ENCODE results near the gene CUEDC2. TPM values are rescaled to one million over a fixed set of nuclear protein-coding genes. Genes with fewer than 3 reads are reported as not detected.

CUEDC2 gene, protein sequence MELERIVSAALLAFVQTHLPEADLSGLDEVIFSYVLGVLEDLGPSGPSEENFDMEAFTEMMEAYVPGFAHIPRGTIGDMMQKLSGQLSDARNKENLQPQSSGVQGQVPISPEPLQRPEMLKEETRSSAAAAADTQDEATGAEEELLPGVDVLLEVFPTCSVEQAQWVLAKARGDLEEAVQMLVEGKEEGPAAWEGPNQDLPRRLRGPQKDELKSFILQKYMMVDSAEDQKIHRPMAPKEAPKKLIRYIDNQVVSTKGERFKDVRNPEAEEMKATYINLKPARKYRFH
- 10 to 100 TPM in 3 of 4 donors, 1 to 10 TPM in 1; 5.2 to 35.2 (median 33.5) TPM for total RNA-seq

DNA sequence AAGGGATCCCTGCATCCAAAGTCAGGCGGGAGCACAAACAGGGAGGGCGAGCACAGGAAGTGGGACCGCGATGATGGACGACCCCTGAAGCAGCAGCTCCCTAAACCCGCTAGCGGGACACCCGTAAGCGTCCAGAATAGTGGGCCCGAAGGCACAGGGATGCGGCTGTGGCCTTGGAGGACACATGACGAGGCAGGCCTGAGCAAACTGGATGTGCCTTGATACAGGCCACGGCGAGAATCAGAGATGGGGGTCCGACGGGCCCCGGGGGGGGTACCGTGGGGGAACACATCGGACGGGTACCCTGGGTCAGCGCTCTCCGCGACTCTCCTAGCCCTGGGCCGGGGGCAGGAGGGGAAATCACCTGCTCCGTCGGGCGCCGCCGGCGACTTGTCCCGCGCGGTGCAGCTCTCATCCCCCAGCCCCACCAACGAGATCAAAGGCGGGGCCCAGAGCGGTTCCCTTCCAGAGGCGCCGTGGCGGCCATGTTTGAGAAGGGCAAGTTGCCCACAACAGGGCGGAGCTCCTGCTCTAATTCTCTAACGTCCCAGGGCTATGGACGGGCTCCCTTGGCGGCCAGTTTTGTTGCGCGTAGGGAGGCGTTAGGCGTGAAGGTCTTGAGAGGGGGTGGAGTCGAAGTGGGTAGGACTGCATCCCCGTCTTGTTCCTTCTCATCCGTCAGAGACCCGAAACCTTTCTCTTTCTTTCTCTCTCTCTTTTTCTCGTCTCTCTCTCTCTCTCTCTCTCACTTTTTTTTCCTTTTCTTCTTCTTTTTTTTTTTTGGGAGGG is at the start of gene CUEDC2:
CUEDC2 (minus strand) TSS at position 413 of the 789 bp plus-strand sequence. CDS start 7,386 bp downstream, outside the sequence.
- peak within 1 kb of the TSS; percentile 68 to 99 (median 83) for H3K4me3 ChIP-seq
- intact Hi-C loops (cut with DNase I; ENCODE audit: low total_unique reads) = no loop called here
- in situ Hi-C loops (cut with MboI; ENCODE audit: low pct_ligation_motif_present in 1 of 4, low pct_unique_long_range_greater_than_20kb in 1 of 4, low sequenced_read_pairs in 3 of 4) = no loop called here
- TF ChIP-seq, protein P1, sequence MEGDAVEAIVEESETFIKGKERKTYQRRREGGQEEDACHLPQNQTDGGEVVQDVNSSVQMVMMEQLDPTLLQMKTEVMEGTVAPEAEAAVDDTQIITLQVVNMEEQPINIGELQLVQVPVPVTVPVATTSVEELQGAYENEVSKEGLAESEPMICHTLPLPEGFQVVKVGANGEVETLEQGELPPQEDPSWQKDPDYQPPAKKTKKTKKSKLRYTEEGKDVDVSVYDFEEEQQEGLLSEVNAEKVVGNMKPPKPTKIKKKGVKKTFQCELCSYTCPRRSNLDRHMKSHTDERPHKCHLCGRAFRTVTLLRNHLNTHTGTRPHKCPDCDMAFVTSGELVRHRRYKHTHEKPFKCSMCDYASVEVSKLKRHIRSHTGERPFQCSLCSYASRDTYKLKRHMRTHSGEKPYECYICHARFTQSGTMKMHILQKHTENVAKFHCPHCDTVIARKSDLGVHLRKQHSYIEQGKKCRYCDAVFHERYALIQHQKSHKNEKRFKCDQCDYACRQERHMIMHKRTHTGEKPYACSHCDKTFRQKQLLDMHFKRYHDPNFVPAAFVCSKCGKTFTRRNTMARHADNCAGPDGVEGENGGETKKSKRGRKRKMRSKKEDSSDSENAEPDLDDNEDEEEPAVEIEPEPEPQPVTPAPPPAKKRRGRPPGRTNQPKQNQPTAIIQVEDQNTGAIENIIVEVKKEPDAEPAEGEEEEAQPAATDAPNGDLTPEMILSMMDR (IDR thresholded peaks at IDR 0.05) = no peak
- TF ChIP-seq POLR2A (IDR thresholded peaks at IDR 0.05) = peak; percentile 6
- TF ChIP-seq EP300 (IDR thresholded peaks at IDR 0.05; ENCODE audit: low read depth) = no peak
- peak; percentile 29 to 56 (median 55) for TF ChIP-seq POLR2AphosphoS5 (IDR thresholded peaks at IDR 0.05)
- H3K4me1 ChIP-seq = peaks cover 7 to 37% (median 14%) of the 10 kb centered on the region in 4 donors
- no peaks in the 10 kb centered on the region for H3K36me3 ChIP-seq
- 0% methylated on average over 2 to 50 of the region's 52 CpGs for WGBS, 2 donors (ENCODE audit: low coverage in 1 of 2)
- peak; percentile 98 for DNase-seq
- H3K9me3 ChIP-seq = no peaks in the 10 kb centered on the region
- peak within 1 kb of the TSS; percentile 83 to 87 (median 84) for H3K27ac ChIP-seq
- peaks cover 23% of the 10 kb centered on the region for H3K27me3 ChIP-seq

DNA sequence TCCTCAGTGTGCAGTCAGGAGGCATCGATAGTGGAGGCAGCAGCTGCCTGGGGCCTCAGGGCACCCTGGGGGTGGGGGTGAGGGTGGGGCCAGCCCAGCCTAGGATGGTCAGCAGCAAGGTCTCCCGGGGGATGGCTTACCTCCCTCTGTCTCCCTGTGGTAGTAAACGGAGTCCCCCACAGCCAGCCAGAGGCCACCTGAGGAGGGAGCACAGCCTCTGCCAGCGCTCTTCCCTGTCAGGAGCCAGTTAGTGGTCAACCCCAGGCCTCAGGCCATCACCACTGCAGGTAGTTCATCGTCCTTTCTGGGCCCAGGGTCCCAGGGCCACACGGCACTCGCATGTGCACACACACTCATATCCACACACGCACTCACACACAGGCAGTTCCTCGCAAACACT is 48.0 kb upstream of the CUEDC2 start:
- Histone ChIP-seq H3K36me3 (peaks cover 0 to 48% (median 31%) of the 10 kb centered on the region in 4 donors), H3K4me3 (no peak overlapping the region), H3K9me3 (no peaks in the 10 kb centered on the region), H3K27me3 (no peaks in the 10 kb centered on the region), H3K4me1 (no peaks in the 10 kb centered on the region), H3K27ac (no peak overlapping the region)
- TF ChIP-seq POLR2A (IDR thresholded peaks at IDR 0.05) (no peak), POLR2AphosphoS5 (IDR thresholded peaks at IDR 0.05) (no peak), EP300 (IDR thresholded peaks at IDR 0.05; ENCODE audit: low read depth) (no peak)
- TF ChIP-seq, protein P1 (IDR thresholded peaks at IDR 0.05) = no peak
- DNase-seq = no peak
- 90% methylated on average over 9 of the region's 9 CpGs; no CpG with 5 or more reads in 1 of the 2 donors for WGBS, 2 donors (ENCODE audit: low coverage in 1 of 2)
- intact Hi-C loops (cut with DNase I; ENCODE audit: low total_unique reads) (no loop called here), in situ Hi-C loops (cut with MboI; ENCODE audit: low pct_ligation_motif_present in 1 of 4, low pct_unique_long_range_greater_than_20kb in 1 of 4, low sequenced_read_pairs in 3 of 4) (no loop called here)

DNA sequence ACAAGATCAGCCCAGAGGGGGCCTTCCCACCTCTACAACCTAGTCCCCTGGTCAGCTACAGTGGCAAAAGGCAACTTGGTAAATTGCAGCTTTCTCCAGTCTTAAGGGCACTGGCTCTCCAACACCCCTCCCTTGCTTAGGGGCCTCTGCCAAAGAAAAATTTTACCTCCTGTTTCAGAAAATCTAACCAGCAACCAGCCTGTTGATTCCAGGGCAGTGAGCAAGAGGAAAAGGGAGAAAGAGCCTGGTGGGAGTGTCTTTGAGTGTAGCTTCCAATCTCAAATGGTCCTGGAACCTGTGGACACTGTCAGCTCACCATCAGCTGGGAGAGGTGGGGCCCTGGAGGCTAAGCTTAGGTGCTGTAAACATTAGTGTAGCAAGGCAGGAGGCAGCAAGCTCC is 47.3 kb upstream of the CUEDC2 start:
- no peak for DNase-seq
- Histone ChIP-seq H3K27ac (no peak overlapping the region), H3K36me3 (peaks cover 0 to 40% (median 27%) of the 10 kb centered on the region in 4 donors), H3K9me3 (no peaks in the 10 kb centered on the region), H3K27me3 (no peaks in the 10 kb centered on the region), H3K4me3 (no peak overlapping the region), H3K4me1 (no peaks in the 10 kb centered on the region)
- intact Hi-C loops (cut with DNase I; ENCODE audit: low total_unique reads) = loop anchor here (5.0 kb wide), 1 partner anchor 87 kb away; no protein-coding TSS in a partner anchor
- TF ChIP-seq, protein P1 (IDR thresholded peaks at IDR 0.05) = no peak
- TF ChIP-seq POLR2A (IDR thresholded peaks at IDR 0.05) (no peak), EP300 (IDR thresholded peaks at IDR 0.05; ENCODE audit: low read depth) (no peak), POLR2AphosphoS5 (IDR thresholded peaks at IDR 0.05) (no peak)
- in situ Hi-C loops (cut with MboI; ENCODE audit: low pct_ligation_motif_present in 1 of 4, low pct_unique_long_range_greater_than_20kb in 1 of 4, low sequenced_read_pairs in 3 of 4) = no loop called here

DNA sequence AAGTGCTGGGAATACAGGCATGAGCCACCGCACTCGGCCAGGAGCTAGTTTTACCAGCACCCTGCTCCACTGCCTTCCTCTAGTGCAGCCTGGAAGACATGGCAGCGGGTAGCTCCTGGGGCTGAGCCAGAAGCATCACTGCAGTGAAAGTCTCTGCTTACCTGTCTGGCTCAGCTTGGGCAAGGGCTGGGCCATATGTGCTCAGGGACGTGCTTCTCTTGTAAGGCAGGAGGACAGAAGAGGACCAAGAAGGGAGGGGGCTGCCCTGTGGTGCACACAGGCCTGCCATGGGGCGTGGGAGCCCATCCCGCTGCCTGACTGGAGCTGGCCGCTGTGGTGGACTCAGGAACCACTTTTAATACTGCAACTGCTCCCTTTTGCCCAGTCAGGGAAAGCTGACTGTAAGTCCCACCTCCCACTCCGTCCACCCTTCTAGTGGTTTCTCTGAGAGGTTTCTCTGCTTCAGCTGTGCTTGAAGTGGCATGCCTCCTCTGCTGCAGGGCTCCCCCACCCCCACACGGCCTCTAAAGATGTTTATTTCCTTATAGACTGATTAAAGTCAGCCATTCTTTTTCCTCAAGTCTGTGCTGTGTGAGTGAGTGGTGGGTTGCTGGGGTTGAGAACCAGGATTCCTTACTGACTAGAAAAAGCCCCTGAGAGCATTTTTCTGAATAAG is 44.2 kb upstream of the CUEDC2 start:
- Histone ChIP-seq H3K4me1 (no peaks in the 10 kb centered on the region), H3K27me3 (no peaks in the 10 kb centered on the region), H3K36me3 (peaks cover 0 to 10% (median 5%) of the 10 kb centered on the region in 4 donors), H3K9me3 (no peaks in the 10 kb centered on the region), H3K4me3 (no peak overlapping the region), H3K27ac (no peak overlapping the region)
- in situ Hi-C loops (cut with MboI; ENCODE audit: low pct_ligation_motif_present in 1 of 4, low pct_unique_long_range_greater_than_20kb in 1 of 4, low sequenced_read_pairs in 3 of 4) = no loop called here
- WGBS, 2 donors (ENCODE audit: low coverage in 1 of 2) = 40 to 69% methylated on average over 2 to 9 of the region's 9 CpGs
- TF ChIP-seq, protein P1 (IDR thresholded peaks at IDR 0.05) = no peak
- peak in 1 of 3 donors; percentile 9 for TF ChIP-seq POLR2AphosphoS5 (IDR thresholded peaks at IDR 0.05)
- intact Hi-C loops (cut with DNase I; ENCODE audit: low total_unique reads) = loop anchor here (5.0 kb wide), 1 partner anchor 84 kb away; no protein-coding TSS in a partner anchor
- DNase-seq = no peak

Data from transverse colon (tissue), 4 donors.